Cardiac muscle cell (in vitro differentiated cells and primary cell): Measurements from ENCODE around the gene SH2D7. TPM values are rescaled to one million over a fixed set of nuclear protein-coding genes. Genes with fewer than 3 reads are reported as not detected.

ENCODE experiments used
- DNase-seq, 2 donors: peaks; one replicate each; pipeline versions ENCODE4 v3.0.0 to v3.0.0-alpha.2; 2010 to 2017; ENCODE audit warnings: low read depth in 1 of 2, low spot score in 1 of 2
- H3K27ac ChIP-seq: fragments of 200-600 bp; sonication (generic); 2 replicates; pipeline ENCODE4 v1.5.1; 2016
- H3K27me3 ChIP-seq: fragments of 200-600 bp; sonication (generic); 2 replicates; pipeline ENCODE4 v1.6.0; 2016; ENCODE audit warnings: control low read depth
- H3K36me3 ChIP-seq: fragments of 200-600 bp; sonication (generic); 2 replicates; pipeline ENCODE4 v1.5.1; 2016; ENCODE audit warnings: control low read depth
- H3K4me1 ChIP-seq: fragments of 200-600 bp; sonication (generic); 2 replicates; pipeline ENCODE4 v1.8.1; 2017; ENCODE audit warnings: low read depth, mild to moderate bottlenecking, mixed run types
- H3K4me3 ChIP-seq: fragments of 200-600 bp; sonication (generic); 2 replicates; pipeline ENCODE4 v1.5.1; 2016; ENCODE audit warnings: mild to moderate bottlenecking
- H3K9me3 ChIP-seq: fragments of 200-600 bp; sonication (generic); 2 replicates; pipeline ENCODE4 v1.5.1; 2017; ENCODE audit warnings: low read depth, mild to moderate bottlenecking, control low read depth
- CTCF ChIP-seq: IDR thresholded peaks from 2 replicates; pipeline ENCODE4 v1.5.1; 2012; ENCODE audit warnings: low read depth, mild to moderate bottlenecking, low read length
- polyA plus RNA-seq: library from polyadenylated mRNA; unstranded; fragments of >200 nt; fragmentation: Nextera tagmentation; extraction: Ambion mirVana; gene quantifications from 2 replicates; pipeline ENCODE4 v1.2.1, GENCODE V29; 2016
- total RNA-seq: library from RNA; depleted of rRNA; stranded (reverse); fragments of >200 nt; gene quantifications from 2 replicates; pipeline ENCODE4 v1.2.3, GENCODE V29; 2016

SH2D7 gene
- total and polyA plus RNA-seq, 2 experiments from 2014 or later, result 0.98 TPM; not detected in 1

- no peaks in the 10 kb centered on the region for H3K27me3 ChIP-seq
- H3K9me3 ChIP-seq, result no peaks in the 10 kb centered on the region
- no peaks in the 10 kb centered on the region for H3K36me3 ChIP-seq
- no peak for TF ChIP-seq CTCF
- no peak overlapping the region for H3K27ac ChIP-seq
- no peaks in the 10 kb centered on the region for H3K4me1 ChIP-seq
- no peak for DNase-seq
- H3K4me3 ChIP-seq, result no peak overlapping the region
Observed at GRCh38 chr15:78048628-78048920, 43.8 kb upstream of the SH2D7 start.

DNA sequence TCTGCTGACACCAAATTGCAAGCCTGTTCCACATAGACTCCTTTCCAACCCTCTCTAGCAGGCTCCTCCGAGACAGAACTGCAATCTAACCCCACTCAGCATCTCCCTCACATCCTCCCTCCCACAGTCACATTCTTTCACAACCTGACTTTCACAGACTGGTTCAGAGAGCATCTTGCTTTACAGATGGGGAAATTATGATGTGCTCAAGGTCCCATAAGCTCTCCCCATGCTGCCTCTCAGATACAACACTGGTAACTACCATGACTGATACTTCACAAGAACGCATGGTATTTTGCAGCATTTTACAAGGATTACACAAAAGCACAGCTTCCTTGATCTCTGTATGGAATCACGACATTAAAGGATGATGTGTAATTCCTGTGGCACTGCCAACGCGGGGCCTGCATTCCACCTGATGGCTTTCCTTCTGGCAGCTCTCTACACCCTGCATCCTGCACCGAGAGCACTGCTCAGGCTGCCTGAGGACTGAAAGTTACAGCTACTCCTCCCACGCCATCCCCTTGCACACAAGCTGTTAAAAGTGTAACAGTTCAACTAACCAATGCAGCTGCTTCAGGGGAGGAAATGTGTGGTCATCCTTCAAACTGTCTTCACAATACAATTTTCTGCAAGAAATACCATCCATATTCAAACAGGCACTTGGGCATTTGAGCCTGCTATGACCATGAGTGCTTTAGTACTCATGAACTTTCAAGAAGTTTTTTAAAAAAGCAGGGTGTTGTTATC lies 42.5 kb upstream of the SH2D7 start:
- Histone ChIP-seq H3K4me3 (no peak overlapping the region), H3K36me3 (no peaks in the 10 kb centered on the region), H3K27ac (no peak overlapping the region), H3K4me1 (no peaks in the 10 kb centered on the region), H3K9me3 (no peaks in the 10 kb centered on the region), H3K27me3 (no peaks in the 10 kb centered on the region)
- DNase-seq, result peak in 1 of 2 donors; percentile 67
- TF ChIP-seq CTCF, result no peak

GRCh38 chr15:78050441-78050809 lies 41.9 kb upstream of the SH2D7 start:
- no peak for TF ChIP-seq CTCF
- no peaks in the 10 kb centered on the region for H3K27me3 ChIP-seq
- DNase-seq, result no peak
- H3K9me3 ChIP-seq, result no peaks in the 10 kb centered on the region
- H3K27ac ChIP-seq, result no peak overlapping the region
- H3K4me3 ChIP-seq, result no peak overlapping the region
- H3K4me1 ChIP-seq, result no peaks in the 10 kb centered on the region
- no peaks in the 10 kb centered on the region for H3K36me3 ChIP-seq

DNA sequence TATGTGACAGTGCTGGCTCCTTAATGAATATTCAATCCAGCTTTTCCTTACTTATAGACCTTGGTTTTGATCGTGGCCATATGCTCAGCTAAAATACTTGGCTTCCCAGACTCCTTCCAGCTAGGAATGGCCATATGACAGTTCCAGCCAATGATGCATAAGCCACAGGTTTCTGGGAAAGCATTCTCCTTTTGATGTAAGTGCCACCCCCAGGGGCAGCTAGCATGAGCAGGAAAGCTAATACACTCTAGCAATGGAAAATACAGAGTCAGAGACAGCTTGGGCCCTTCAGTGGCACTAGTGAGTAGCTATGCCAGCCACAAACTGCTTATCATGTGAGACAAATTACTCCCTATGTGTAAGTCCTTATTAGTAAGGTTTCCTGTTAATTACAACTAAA lies 41.5 kb upstream of the SH2D7 start:
- no peak for TF ChIP-seq CTCF
- Histone ChIP-seq H3K9me3 (no peaks in the 10 kb centered on the region), H3K4me1 (peaks cover 4% of the 10 kb centered on the region), H3K4me3 (no peak overlapping the region), H3K36me3 (no peaks in the 10 kb centered on the region), H3K27ac (no peak overlapping the region), H3K27me3 (no peaks in the 10 kb centered on the region)
- peak in 1 of 2 donors; percentile 7 for DNase-seq

GRCh38 chr15:78051596-78051995 lies 40.8 kb upstream of the SH2D7 start:
- peaks cover 11% of the 10 kb centered on the region for H3K4me1 ChIP-seq

More at GRCh38 chr15:78051596-78051995, 40.8 kb upstream of the SH2D7 start:
- Histone ChIP-seq H3K4me3 (no peak overlapping the region), H3K27me3 (no peaks in the 10 kb centered on the region), H3K27ac (no peak overlapping the region), H3K36me3 (no peaks in the 10 kb centered on the region), H3K9me3 (no peaks in the 10 kb centered on the region)
- DNase-seq, result no peak
- TF ChIP-seq CTCF, result no peak
